ENCODE results near the gene NUBP1. TPM values are rescaled to one million over a fixed set of nuclear protein-coding genes. Genes with fewer than 3 reads are reported as not detected.

NUBP1 gene
- total RNA-seq, 1 donor from 2014 or later = 16.6 TPM

GRCh38 chr16:10708969-10709368 is 34.7 kb upstream of the NUBP1 start:
- peak; percentile 51 for DNase-seq (ENCODE audit: low read depth)
- Histone ChIP-seq H3K4me3 (ENCODE audit: low read depth, low read length) (no peak overlapping the region), H3K36me3 (ENCODE audit: control insufficient read depth, insufficient read depth, low read length) (no peaks in the 10 kb centered on the region), H3K27me3 (ENCODE audit: control insufficient read depth, insufficient read depth, low read length) (no peaks in the 10 kb centered on the region)
- FAIRE-seq = no peak
- TF ChIP-seq CTCF (IDR thresholded peaks at IDR 0.05; ENCODE audit: insufficient read depth, low read length, severe bottlenecking) = no peak

GRCh38 chr16:10728003-10728887 is 15.4 kb upstream of the NUBP1 start:
- DNase-seq (ENCODE audit: low read depth) (no peak), FAIRE-seq (no peak)
- Histone ChIP-seq H3K4me3 (ENCODE audit: low read depth, low read length) (no peak overlapping the region), H3K27me3 (ENCODE audit: control insufficient read depth, insufficient read depth, low read length) (no peaks in the 10 kb centered on the region), H3K36me3 (ENCODE audit: control insufficient read depth, insufficient read depth, low read length) (no peaks in the 10 kb centered on the region)
- TF ChIP-seq CTCF (IDR thresholded peaks at IDR 0.05; ENCODE audit: insufficient read depth, low read length, severe bottlenecking) = no peak

GRCh38 chr16:10729104-10730048 is 14.3 kb upstream of the NUBP1 start:
- FAIRE-seq (no peak), DNase-seq (ENCODE audit: low read depth) (peak; percentile 79)
- Histone ChIP-seq H3K36me3 (ENCODE audit: control insufficient read depth, insufficient read depth, low read length) (no peaks in the 10 kb centered on the region), H3K4me3 (ENCODE audit: low read depth, low read length) (no peak overlapping the region), H3K27me3 (ENCODE audit: control insufficient read depth, insufficient read depth, low read length) (no peaks in the 10 kb centered on the region)
- TF ChIP-seq CTCF (IDR thresholded peaks at IDR 0.05; ENCODE audit: insufficient read depth, low read length, severe bottlenecking) = peak; percentile 63

GRCh38 chr16:10731790-10732189 is 11.9 kb upstream of the NUBP1 start:
- H3K4me3 ChIP-seq (ENCODE audit: low read depth, low read length) = no peak overlapping the region
- no peaks in the 10 kb centered on the region for H3K36me3 ChIP-seq (ENCODE audit: control insufficient read depth, insufficient read depth, low read length)
- DNase-seq (ENCODE audit: low read depth) (no peak), FAIRE-seq (no peak)
- TF ChIP-seq CTCF (IDR thresholded peaks at IDR 0.05; ENCODE audit: insufficient read depth, low read length, severe bottlenecking) = no peak
- H3K27me3 ChIP-seq (ENCODE audit: control insufficient read depth, insufficient read depth, low read length) = no peaks in the 10 kb centered on the region

GRCh38 chr16:10737068-10737625 is 6.5 kb upstream of the NUBP1 start:
- Histone ChIP-seq H3K36me3 (ENCODE audit: control insufficient read depth, insufficient read depth, low read length) (no peaks in the 10 kb centered on the region), H3K4me3 (ENCODE audit: low read depth, low read length) (no peak overlapping the region), H3K27me3 (ENCODE audit: control insufficient read depth, insufficient read depth, low read length) (no peaks in the 10 kb centered on the region)
- peak; percentile 79 for TF ChIP-seq CTCF (IDR thresholded peaks at IDR 0.05; ENCODE audit: insufficient read depth, low read length, severe bottlenecking)
- FAIRE-seq (no peak), DNase-seq (ENCODE audit: low read depth) (peak; percentile 48)

Data from bronchial epithelial cell (primary cell).